GM18951 (cell line): ENCODE results near the gene OR2D2.
"Not testable (repeated sequence)": the region's sequence is repeated elsewhere in the genome, so short reads cannot be mapped to it uniquely, and the experiment has no call there.

Experiments used
- POLR2A ChIP-seq: IDR thresholded peaks from 4 replicates; pipeline ENCODE4 v1.6.1; 2011; ENCODE audit warnings: mild to moderate bottlenecking; ENCODE audit not compliant: insufficient read length, insufficient read depth; ENCODE audit errors: extremely low read depth
- in situ Hi-C: fragments of 300-500 bp; cut with MboI; formaldehyde crosslinking; loops from one replicate; pipeline ENCODE4 v1.12.0; 2022; ENCODE audit warnings: low sequenced_read_pairs, mixed read lengths, inconsistent platforms; ENCODE audit not compliant: unreplicated experiment

Gene OR2D2

GRCh38 chr11:6900327-6900999 lies 8.2 kb upstream of the OR2D2 start:
- TF ChIP-seq POLR2A = no peak
- in situ Hi-C loops = no loop called here

- in situ Hi-C loops = no loop called here
- no peak for TF ChIP-seq POLR2A
These were observed 6.6 kb upstream of the OR2D2 start for GRCh38 chr11:6898911-6899310.

- in situ Hi-C loops = no loop called here
- no peak for TF ChIP-seq POLR2A
These were observed 2.7 kb upstream of the OR2D2 start for GRCh38 chr11:6895010-6895409.

- in situ Hi-C loops = no loop called here
- no peak for TF ChIP-seq POLR2A
These were observed 1.8 kb upstream of the OR2D2 start for GRCh38 chr11:6894097-6894496.

- in situ Hi-C loops = no loop called here
These were observed 2.5 kb downstream of the OR2D2 start for GRCh38 chr11:6889835-6890234.

GRCh38 chr11:6888830-6889229 lies 3.5 kb downstream of the OR2D2 start:
- no peak for TF ChIP-seq POLR2A
- in situ Hi-C loops = no loop called here

More at GRCh38 chr11:6889835-6890234, 2.5 kb downstream of the OR2D2 start:
- no peak for TF ChIP-seq POLR2A

GRCh38 chr11:6887711-6888110 lies 4.6 kb downstream of the OR2D2 start:
- in situ Hi-C loops = not testable (repeated sequence)

GRCh38 chr11:6882751-6883150 lies 9.5 kb downstream of the OR2D2 start:
- no peak for TF ChIP-seq POLR2A
- in situ Hi-C loops = no loop called here

- in situ Hi-C loops = no loop called here
- TF ChIP-seq POLR2A = no peak
These were observed 15.4 kb downstream of the OR2D2 start for GRCh38 chr11:6876914-6877313.

GRCh38 chr11:6876325-6876724 lies 16.0 kb downstream of the OR2D2 start, which contains the start of gene OR10A4:
Gene OR10A4, plus strand, starts transcription at chr11:6876625. Its CDS starts 23 bp downstream, at chr11:6876648.
- TF ChIP-seq POLR2A = no peak
- in situ Hi-C loops = no loop called here

- no peak for TF ChIP-seq POLR2A
- in situ Hi-C loops = no loop called here
These were observed 16.5 kb downstream of the OR2D2 start for GRCh38 chr11:6875761-6876160.

- in situ Hi-C loops = no loop called here
- no peak for TF ChIP-seq POLR2A
These were observed 21.0 kb downstream of the OR2D2 start for GRCh38 chr11:6871278-6871677.

- no peak for TF ChIP-seq POLR2A
- in situ Hi-C loops = no loop called here
These were observed 27.9 kb downstream of the OR2D2 start for GRCh38 chr11:6864438-6864837.

GRCh38 chr11:6862961-6863360 lies 29.3 kb downstream of the OR2D2 start, which contains the start of gene OR10A2:
Gene OR10A2, plus strand, starts transcription at chr11:6863057. Its CDS starts 6,698 bp downstream, at chr11:6869755.
- no peak for TF ChIP-seq POLR2A
- in situ Hi-C loops = no loop called here

GRCh38 chr11:6856871-6857270 lies 35.4 kb downstream of the OR2D2 start:
- in situ Hi-C loops = no loop called here
- no peak for TF ChIP-seq POLR2A

- in situ Hi-C loops = no loop called here
These were observed 36.2 kb downstream of the OR2D2 start for GRCh38 chr11:6855971-6856541.

GRCh38 chr11:6854801-6855200 lies 37.5 kb downstream of the OR2D2 start:
- in situ Hi-C loops = not testable (repeated sequence)

More at GRCh38 chr11:6855971-6856541, 36.2 kb downstream of the OR2D2 start:
- no peak for TF ChIP-seq POLR2A
